GM19238 (cell line): Measurements from ENCODE around the gene TM9SF1.
"Not testable (repeated sequence)": the region's sequence is repeated elsewhere in the genome, so short reads cannot be mapped to it uniquely, and the experiment has no call there.

ENCODE experiments used
- DNase-seq: peaks from one replicate; pipeline ENCODE4 v3.0.0; 2011; ENCODE audit warnings: low spot score; ENCODE audit not compliant: insufficient read length

Gene TM9SF1

GRCh38 chr14:24224618-24225071 is 29.4 kb upstream of the TM9SF1 start:
- no peak for DNase-seq

- not testable (repeated sequence) for DNase-seq
Observed at GRCh38 chr14:24222987-24223386, 27.7 kb upstream of the TM9SF1 start.

- no peak for DNase-seq
Observed at GRCh38 chr14:24219521-24219920, 24.3 kb upstream of the TM9SF1 start.

- no peak for DNase-seq
Observed at GRCh38 chr14:24219080-24219479, 23.8 kb upstream of the TM9SF1 start.

- not testable (repeated sequence) for DNase-seq
Observed at GRCh38 chr14:24216876-24217275, 21.6 kb upstream of the TM9SF1 start.

- no peak for DNase-seq
Observed at GRCh38 chr14:24216345-24216699, 21.1 kb upstream of the TM9SF1 start.

GRCh38 chr14:24215495-24216344 is 20.5 kb upstream of the TM9SF1 start, which contains the start of gene MDP1:
MDP1 (minus strand) TSS chr14:24216066; CDS start chr14:24215955, 111 bp downstream.
- peak; percentile 85 for DNase-seq

- no peak for DNase-seq
Observed at GRCh38 chr14:24213866-24214662, 18.8 kb upstream of the TM9SF1 start.

GRCh38 chr14:24212924-24213865 is 18.0 kb upstream of the TM9SF1 start, which contains the start of gene CHMP4A:
CHMP4A (minus strand) TSS chr14:24213488; CDS start chr14:24213439, 49 bp downstream.
- peak; percentile 94 for DNase-seq

- no peak for DNase-seq
Observed at GRCh38 chr14:24211311-24211710, 16.1 kb upstream of the TM9SF1 start.

GRCh38 chr14:24207625-24208024 is 12.4 kb upstream of the TM9SF1 start:
- no peak for DNase-seq

- DNase-seq = no peak
Observed at GRCh38 chr14:24207104-24207551, 11.9 kb upstream of the TM9SF1 start.

GRCh38 chr14:24206260-24207103 is 11.2 kb upstream of the TM9SF1 start:
- DNase-seq = no peak

- no peak for DNase-seq
Observed at GRCh38 chr14:24204163-24205146, 9.2 kb upstream of the TM9SF1 start.

GRCh38 chr14:24203249-24203886 is 8.1 kb upstream of the TM9SF1 start:
- DNase-seq = not testable (repeated sequence)

GRCh38 chr14:24202538-24202937 is 7.3 kb upstream of the TM9SF1 start:
- DNase-seq = not testable (repeated sequence)

GRCh38 chr14:24198814-24199524 is 3.7 kb upstream of the TM9SF1 start:
- DNase-seq = no peak

- no peak for DNase-seq
Observed at GRCh38 chr14:24197056-24197450, 1.8 kb upstream of the TM9SF1 start.
